ENCODE measurements around the gene SPDYE18.
"Not testable (repeated sequence)": the region's sequence is repeated elsewhere in the genome, so short reads cannot be mapped to it uniquely, and the experiment has no call there.

SPDYE18 gene

GRCh38 chr7:77006127-77007110, 55.9 kb downstream of the SPDYE18 start:
- not testable (repeated sequence) for DNase-seq (ENCODE audit: low spot score)

- not testable (repeated sequence) for DNase-seq (ENCODE audit: low spot score)
These were observed 56.8 kb downstream of the SPDYE18 start for GRCh38 chr7:77005461-77006057.

GRCh38 chr7:77004151-77004550, 58.2 kb downstream of the SPDYE18 start:
- DNase-seq (ENCODE audit: low spot score) = not testable (repeated sequence)

- DNase-seq (ENCODE audit: low spot score) = not testable (repeated sequence)
These were observed 59.1 kb downstream of the SPDYE18 start for GRCh38 chr7:77003241-77003640.

- DNase-seq (ENCODE audit: low spot score) = not testable (repeated sequence)
These were observed 59.6 kb downstream of the SPDYE18 start for GRCh38 chr7:77002678-77003233.

- not testable (repeated sequence) for DNase-seq (ENCODE audit: low spot score)
These were observed 60.3 kb downstream of the SPDYE18 start for GRCh38 chr7:77002104-77002503.

Measured in hematopoietic multipotent progenitor cell treated with erythropoietin and hydrocortisone succinate and interleukin-3 and kit ligand, for 15 days (in vitro differentiated cells).